ENCODE measurements around the gene KHNYN.

Gene KHNYN

GRCh38 chr14:24425704-24426103, 4.0 kb upstream of the KHNYN start:
- DNase-seq = peak; percentile 98

GRCh38 chr14:24426150-24426911, 3.4 kb upstream of the KHNYN start:
- DNase-seq = no peak

GRCh38 chr14:24426912-24427536, 2.7 kb upstream of the KHNYN start:
- DNase-seq = no peak

- DNase-seq = no peak
These were observed 1.9 kb upstream of the KHNYN start for GRCh38 chr14:24427537-24428508.

GRCh38 chr14:24428628-24429394, 943 bp upstream of the KHNYN start:
- DNase-seq = no peak

GRCh38 chr14:24430143-24430681, 458 bp downstream of the KHNYN start:
- peak; percentile 53 for DNase-seq

GRCh38 chr14:24430682-24431568, 1.2 kb downstream of the KHNYN start:
- peak; percentile 50 for DNase-seq

GRCh38 chr14:24431569-24432258, 2.0 kb downstream of the KHNYN start:
- DNase-seq = peak; percentile 95

- no peak for DNase-seq
These were observed 2.7 kb downstream of the KHNYN start for GRCh38 chr14:24432259-24433131.

GRCh38 chr14:24434036-24434435, 4.3 kb downstream of the KHNYN start:
- peak; percentile 81 for DNase-seq

- no peak for DNase-seq
These were observed 4.9 kb downstream of the KHNYN start for GRCh38 chr14:24434676-24435075.

- no peak for DNase-seq
These were observed 5.5 kb downstream of the KHNYN start for GRCh38 chr14:24435192-24435810.

GRCh38 chr14:24435998-24436354, 6.2 kb downstream of the KHNYN start:
- DNase-seq = no peak

- peak; percentile 81 for DNase-seq
These were observed 6.7 kb downstream of the KHNYN start for GRCh38 chr14:24436355-24437019.

GRCh38 chr14:24437020-24437735, 7.4 kb downstream of the KHNYN start:
- DNase-seq = no peak

GRCh38 chr14:24437736-24438067, 7.9 kb downstream of the KHNYN start:
- no peak for DNase-seq

- no peak for DNase-seq
These were observed 8.7 kb downstream of the KHNYN start for GRCh38 chr14:24438223-24439097.

Measured in hematopoietic multipotent progenitor cell treated with erythropoietin and hydrocortisone succinate and interleukin-3 and kit ligand, for 8 days (in vitro differentiated cells).